GM10266 (cell line): Measurements from ENCODE around the gene PEA15.

Source experiments
- DNase-seq: peaks from one replicate; pipeline ENCODE4 v3.0.0; 2012; ENCODE audit errors: extremely low spot score
- CTCF ChIP-seq: IDR thresholded peaks from 2 replicates; pipeline ENCODE4 v1.5.1; 2012; ENCODE audit warnings: mild to moderate bottlenecking, low read depth; ENCODE audit not compliant: control insufficient read depth, insufficient read depth; ENCODE audit errors: missing control alignments

Gene PEA15

GRCh38 chr1:160261556-160261892 is 56.3 kb downstream of the PEA15 start:
- peak; percentile 60 for DNase-seq
- no peak for TF ChIP-seq CTCF

GRCh38 chr1:160261893-160262794 is 57.0 kb downstream of the PEA15 start, which contains the start of gene DCAF8:
Gene DCAF8 (minus strand): TSS chr1:160262549. CDS start chr1:160244008, 18,541 bp downstream.
- TF ChIP-seq CTCF, result no peak
- DNase-seq, result peak; percentile 89

GRCh38 chr1:160264795-160265307 is 59.7 kb downstream of the PEA15 start:
- no peak for TF ChIP-seq CTCF
- DNase-seq, result no peak
